Left ventricle myocardium inferior (tissue), 1 donor: Measurements from ENCODE around the gene CNGA2. TPM values are rescaled to one million over a fixed set of nuclear protein-coding genes. Genes with fewer than 3 reads are reported as not detected.

ENCODE experiments used
- DNase-seq: peaks from one replicate; pipeline ENCODE4 v3.0.0-alpha.2; 2020
- H3K27ac ChIP-seq: fragments of 200-600 bp; replicated peaks from 2 replicates; pipeline ENCODE4 v1.8.0; 2021
- H3K27me3 ChIP-seq: fragments of 200-600 bp; 2 replicates; pipeline ENCODE4 v1.8.0; 2021; ENCODE audit warnings: low read depth
- H3K36me3 ChIP-seq: fragments of 200-600 bp; 2 replicates; pipeline ENCODE4 v1.8.0; 2021
- H3K4me1 ChIP-seq: fragments of 200-600 bp; 2 replicates; pipeline ENCODE4 v1.8.0; 2021
- H3K4me3 ChIP-seq: fragments of 200-600 bp; 2 replicates; pipeline ENCODE4 v1.8.0; 2021; ENCODE audit warnings: mild to moderate bottlenecking, moderate library complexity
- H3K9me3 ChIP-seq: fragments of 200-600 bp; replicated peaks from 2 replicates; pipeline ENCODE4 v1.8.0; 2021
- CTCF ChIP-seq: fragments of 200-600 bp; IDR thresholded peaks from 2 replicates; pipeline ENCODE4 v1.8.0; 2021; ENCODE audit warnings: antibody characterized with exemption, mild to moderate bottlenecking, borderline replicate concordance
- intact Hi-C: fragments of 100-400 bp; cut with micrococcal nuclease; formaldehyde crosslinking; loops from one replicate; pipeline ENCODE4 v1.11.0; 2022
- total RNA-seq: library from RNA; stranded (reverse); fragmentation: NEBNext Ultra II Directional; extraction: Animal tissue kit (Norgen Biotek cat#: 25700); gene quantifications from one replicate; pipeline ENCODE4 v1.2.1, GENCODE V29; 2021
- donor health status: DM: no; HTN: yes; CAD: no; lungs with severe emphysema.

The CNGA2 gene
- total RNA-seq, 1 donor from 2014 or later, result not detected

- H3K9me3 ChIP-seq, result no peaks in the 10 kb centered on the region
- no peak overlapping the region for H3K4me3 ChIP-seq
- no peak for TF ChIP-seq CTCF
- intact Hi-C loops, result no loop called here
- H3K27me3 ChIP-seq, result no peaks in the 10 kb centered on the region
- no peaks in the 10 kb centered on the region for H3K36me3 ChIP-seq
- peaks cover 21% of the 10 kb centered on the region for H3K4me1 ChIP-seq
- no peak overlapping the region for H3K27ac ChIP-seq
- no peak for DNase-seq
Measured at GRCh38 chrX:151727346-151727745, 7.2 kb upstream of the CNGA2 start.

GRCh38 chrX:151729056-151729725 is 5.4 kb upstream of the CNGA2 start:
- Histone ChIP-seq H3K27me3 (no peaks in the 10 kb centered on the region), H3K9me3 (no peaks in the 10 kb centered on the region), H3K4me3 (no peak overlapping the region), H3K27ac (no peak overlapping the region), H3K4me1 (peaks cover 11% of the 10 kb centered on the region), H3K36me3 (no peaks in the 10 kb centered on the region)
- intact Hi-C loops, result no loop called here
- DNase-seq, result no peak
- TF ChIP-seq CTCF, result no peak

GRCh38 chrX:151735219-151735618 is 673 bp downstream of the CNGA2 start:
- Histone ChIP-seq H3K27ac (no peak overlapping the region), H3K4me1 (no peaks in the 10 kb centered on the region), H3K9me3 (no peaks in the 10 kb centered on the region), H3K4me3 (no peak overlapping the region), H3K36me3 (no peaks in the 10 kb centered on the region), H3K27me3 (no peaks in the 10 kb centered on the region)
- intact Hi-C loops, result no loop called here
- TF ChIP-seq CTCF, result no peak
- no peak for DNase-seq

- no peak for TF ChIP-seq CTCF
- no peak for DNase-seq
- H3K27ac ChIP-seq, result no peak overlapping the region
- H3K36me3 ChIP-seq, result no peaks in the 10 kb centered on the region
- no peak overlapping the region for H3K4me3 ChIP-seq
- intact Hi-C loops, result no loop called here
- H3K27me3 ChIP-seq, result no peaks in the 10 kb centered on the region
- no peaks in the 10 kb centered on the region for H3K9me3 ChIP-seq
- H3K4me1 ChIP-seq, result no peaks in the 10 kb centered on the region
Measured at GRCh38 chrX:151736685-151737084, 2.1 kb downstream of the CNGA2 start.

GRCh38 chrX:151737494-151737893 is 2.9 kb downstream of the CNGA2 start:
- Histone ChIP-seq H3K36me3 (no peaks in the 10 kb centered on the region), H3K9me3 (no peaks in the 10 kb centered on the region), H3K27me3 (no peaks in the 10 kb centered on the region), H3K27ac (no peak overlapping the region), H3K4me3 (no peak overlapping the region), H3K4me1 (no peaks in the 10 kb centered on the region)
- DNase-seq, result no peak
- intact Hi-C loops, result no loop called here
- TF ChIP-seq CTCF, result no peak
